DMS53 treated with DMSO at 0.1 percent for 48 hours (cell line): ENCODE measurements around the gene TPSG1.
A peak's percentile ranks its signal among the peaks of the same experiment; 100 is the strongest.
"Not testable (repeated sequence)": the region's sequence is repeated elsewhere in the genome, so short reads cannot be mapped to it uniquely, and the experiment has no call there.

Experiments
- DNase-seq: peaks from one replicate; lab custom pipeline; 2025; ENCODE audit not compliant: unreplicated experiment; lab: John Stamatoyannopoulos, UW

Gene TPSG1

DNA sequence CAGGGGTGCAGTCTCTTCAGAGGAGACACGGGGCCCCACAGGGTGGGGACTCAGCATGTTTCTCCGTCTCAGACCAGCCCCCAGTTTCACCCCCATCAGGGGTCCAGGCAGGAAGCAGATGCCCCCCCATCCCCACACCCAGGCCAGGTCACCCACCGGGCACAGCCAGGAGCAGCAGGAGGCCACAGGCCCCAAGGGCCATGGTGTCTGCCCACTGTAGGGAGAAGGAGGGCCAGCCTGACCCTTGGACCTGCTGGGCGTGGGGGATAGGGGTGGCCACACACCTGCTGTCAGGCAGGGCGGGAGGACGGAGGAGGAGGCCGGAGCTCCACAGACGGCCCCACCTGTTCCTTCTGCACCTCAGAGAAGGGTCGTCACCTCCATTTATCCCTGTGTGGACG, at the start of gene TPSG1:
TPSG1 (minus strand) TSS at position 218 of the 401 bp plus-strand sequence; CDS start at position 202, 16 bp downstream.
- DNase-seq: no peak

- no peak for DNase-seq
Measured at GRCh38 chr16:1274767-1275166, 49.7 kb upstream of the TPSG1 start.

- DNase-seq: no peak
Measured at GRCh38 chr16:1273816-1274215, 48.7 kb upstream of the TPSG1 start.

- no peak for DNase-seq
Measured at GRCh38 chr16:1272453-1273198, 47.6 kb upstream of the TPSG1 start.

- peak; percentile 59 for DNase-seq
Measured at GRCh38 chr16:1271724-1272413, 46.8 kb upstream of the TPSG1 start.

- DNase-seq: peak; percentile 76
Measured at GRCh38 chr16:1271380-1271723, 46.3 kb upstream of the TPSG1 start.

DNA sequence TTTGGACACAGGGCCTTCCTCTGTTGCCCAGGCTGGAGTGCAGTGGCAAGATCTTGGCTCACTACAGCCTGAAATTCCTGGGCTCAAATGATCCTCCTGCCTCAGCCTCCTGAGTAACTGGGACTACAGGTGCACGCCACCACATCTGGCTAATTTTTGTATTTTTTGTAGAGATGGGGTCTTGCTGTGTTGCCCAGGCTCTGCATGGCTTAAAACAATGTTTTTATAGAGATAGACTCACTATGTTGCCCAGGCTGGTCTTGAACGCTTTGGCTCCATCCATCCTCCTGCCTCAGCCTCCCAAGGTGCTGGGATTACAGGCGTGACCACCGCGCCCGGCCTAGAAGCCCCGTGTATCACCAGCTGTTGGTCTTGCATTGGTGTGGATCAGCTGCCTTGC, 44.4 kb upstream of the TPSG1 start:
- DNase-seq: not testable (repeated sequence)

DNA sequence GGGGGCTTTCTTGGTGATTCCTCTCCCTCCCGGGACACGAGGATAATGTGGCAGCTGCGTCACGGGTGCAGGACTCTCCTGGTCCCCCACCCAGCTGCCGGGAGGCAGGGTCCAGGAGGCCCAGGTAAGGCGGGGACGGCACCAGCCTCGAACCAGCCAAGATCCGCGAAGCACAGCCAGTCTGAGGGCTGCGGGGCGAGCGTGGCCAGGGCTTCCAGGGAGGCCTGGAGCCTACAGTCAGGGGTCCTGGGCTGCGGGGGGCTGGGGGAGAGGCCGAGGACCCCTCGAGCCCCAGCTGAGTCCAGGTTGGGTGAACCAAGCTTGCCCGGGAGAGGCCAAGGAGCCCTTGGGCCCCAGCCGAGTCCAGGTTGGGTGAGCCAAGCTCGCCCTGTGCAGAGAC, 40.8 kb upstream of the TPSG1 start:
- DNase-seq: no peak

DNA sequence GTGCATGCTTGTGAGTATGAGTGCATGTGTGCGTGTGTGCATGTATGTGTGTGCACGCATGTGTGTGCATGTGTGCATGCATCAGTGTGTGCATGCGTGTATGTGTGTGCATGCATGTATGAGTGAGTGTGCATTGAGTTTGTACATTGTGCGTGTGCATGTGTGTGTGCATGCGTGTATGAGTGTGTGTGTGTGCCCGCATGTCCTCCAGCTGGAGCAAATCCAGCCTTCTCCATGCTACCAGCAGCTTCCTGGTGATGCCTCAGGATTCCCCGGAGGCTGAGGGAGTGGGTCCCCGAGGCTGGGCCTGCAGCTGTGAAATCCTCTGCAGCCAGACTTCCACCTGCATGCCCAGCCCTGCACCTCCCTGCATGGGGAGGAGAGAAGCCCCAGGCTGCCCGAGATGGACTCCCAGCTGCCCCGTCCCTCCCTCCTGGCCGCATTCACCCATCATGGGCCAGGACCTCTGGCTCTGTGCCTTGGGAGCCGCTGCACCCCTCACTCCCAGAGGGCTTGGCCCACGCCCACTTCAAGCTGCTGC, 40.1 kb upstream of the TPSG1 start:
- no peak for DNase-seq

- no peak for DNase-seq
Measured at GRCh38 chr16:1264345-1265089, 39.4 kb upstream of the TPSG1 start.

GRCh38 chr16:1263591-1264344, 38.7 kb upstream of the TPSG1 start:
- no peak for DNase-seq

DNA sequence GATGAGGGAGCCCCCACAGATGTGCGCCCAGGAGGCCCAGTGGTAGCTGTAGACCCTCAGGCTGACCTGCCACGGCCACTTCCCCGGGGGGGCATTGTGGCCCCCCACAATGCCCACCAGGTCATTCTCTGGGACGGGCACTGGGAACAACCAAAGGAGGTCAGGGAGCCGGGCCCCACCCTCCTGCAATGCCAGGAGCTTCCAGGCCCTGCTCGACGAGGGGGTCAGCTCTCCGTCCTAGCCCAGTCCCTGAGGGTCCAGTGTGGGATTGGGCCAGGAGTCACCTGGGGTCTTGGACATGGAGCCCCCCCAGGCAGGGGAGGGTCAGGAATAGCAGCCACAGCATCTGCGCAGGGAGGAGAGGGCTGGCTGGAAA, 37.8 kb upstream of the TPSG1 start:
- no peak for DNase-seq

- no peak for DNase-seq
Measured at GRCh38 chr16:1262210-1262845, 37.3 kb upstream of the TPSG1 start.

- DNase-seq: peak; percentile 9
Measured at GRCh38 chr16:1261131-1261892, 36.2 kb upstream of the TPSG1 start.

- no peak for DNase-seq
Measured at GRCh38 chr16:1260101-1260680, 35.1 kb upstream of the TPSG1 start.

GRCh38 chr16:1259760-1260068, 34.6 kb upstream of the TPSG1 start:
- no peak for DNase-seq

DNA sequence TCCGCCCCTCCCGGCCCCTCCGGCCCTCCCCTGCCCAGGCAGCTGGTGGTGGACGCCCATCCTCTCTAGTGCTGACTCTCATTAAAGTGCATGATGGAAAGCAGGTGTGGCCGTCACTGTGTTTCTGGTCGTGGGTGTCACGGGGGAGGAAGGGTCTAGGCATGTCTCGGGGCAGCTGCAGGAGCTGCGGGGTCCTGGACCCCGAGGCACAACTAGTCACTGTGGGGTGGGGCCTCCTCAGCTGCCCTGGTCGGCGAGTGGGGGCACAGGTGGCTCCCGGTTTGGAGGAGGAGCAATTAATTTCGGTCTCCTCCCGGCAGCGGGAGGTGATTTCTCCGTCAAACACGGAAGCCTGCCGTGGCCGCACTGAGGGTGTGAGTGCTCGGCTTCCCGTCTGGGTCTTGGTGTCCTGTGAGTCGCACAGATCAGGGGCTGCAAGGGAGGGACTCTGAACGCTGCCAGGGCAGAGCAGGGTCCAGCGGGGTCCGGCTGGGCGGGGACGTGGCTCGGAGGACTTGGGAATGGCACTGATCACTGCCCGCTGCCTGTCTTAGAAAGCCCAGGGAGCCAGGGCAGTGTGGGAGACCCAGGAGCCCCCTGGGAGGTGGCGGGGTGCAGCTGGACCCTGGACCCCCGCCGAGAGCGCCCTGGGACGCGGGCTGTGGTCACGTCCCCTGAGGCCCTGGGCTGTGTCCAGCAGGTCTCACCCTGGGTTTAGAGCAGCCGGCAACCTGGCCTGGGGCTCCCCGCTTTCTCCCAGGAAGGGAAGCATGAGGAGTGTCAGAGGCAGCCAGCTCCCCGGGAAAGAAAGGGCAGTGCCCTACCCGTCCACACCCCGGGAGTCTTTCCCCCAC, 34.1 kb upstream of the TPSG1 start:
- no peak for DNase-seq

- no peak for DNase-seq
Measured at GRCh38 chr16:1258225-1258600, 33.1 kb upstream of the TPSG1 start.
